Measurements from ENCODE around the gene PGM2L1. TPM values are rescaled to one million over a fixed set of nuclear protein-coding genes. Genes with fewer than 3 reads are reported as not detected.
"Not testable (repeated sequence)": the region's sequence is repeated elsewhere in the genome, so short reads cannot be mapped to it uniquely, and the experiment has no call there.

Gene PGM2L1
- polyA plus RNA-seq, 10 donors, result 3.0 to 6.7 (median 5.4) TPM

DNA sequence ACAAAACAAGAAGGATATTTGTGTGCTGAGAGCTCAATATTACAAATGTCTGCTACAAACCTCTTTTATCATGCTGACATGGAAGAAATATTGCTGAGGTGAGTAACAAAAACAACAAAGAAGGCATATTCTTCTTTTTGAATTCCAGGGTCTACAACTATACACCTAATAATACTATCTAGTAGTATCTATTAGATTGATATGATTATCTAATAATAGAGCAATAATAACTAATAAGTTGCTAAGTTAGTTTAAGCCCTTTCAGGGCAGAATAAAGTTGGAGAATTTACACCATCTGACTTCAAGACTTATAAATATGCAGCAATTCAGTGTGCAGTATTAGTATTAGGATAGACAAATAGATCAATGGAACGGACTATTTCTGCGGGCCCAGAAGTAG, 11.4 kb upstream of the PGM2L1 start:
- DNase-seq, result no peak

DNA sequence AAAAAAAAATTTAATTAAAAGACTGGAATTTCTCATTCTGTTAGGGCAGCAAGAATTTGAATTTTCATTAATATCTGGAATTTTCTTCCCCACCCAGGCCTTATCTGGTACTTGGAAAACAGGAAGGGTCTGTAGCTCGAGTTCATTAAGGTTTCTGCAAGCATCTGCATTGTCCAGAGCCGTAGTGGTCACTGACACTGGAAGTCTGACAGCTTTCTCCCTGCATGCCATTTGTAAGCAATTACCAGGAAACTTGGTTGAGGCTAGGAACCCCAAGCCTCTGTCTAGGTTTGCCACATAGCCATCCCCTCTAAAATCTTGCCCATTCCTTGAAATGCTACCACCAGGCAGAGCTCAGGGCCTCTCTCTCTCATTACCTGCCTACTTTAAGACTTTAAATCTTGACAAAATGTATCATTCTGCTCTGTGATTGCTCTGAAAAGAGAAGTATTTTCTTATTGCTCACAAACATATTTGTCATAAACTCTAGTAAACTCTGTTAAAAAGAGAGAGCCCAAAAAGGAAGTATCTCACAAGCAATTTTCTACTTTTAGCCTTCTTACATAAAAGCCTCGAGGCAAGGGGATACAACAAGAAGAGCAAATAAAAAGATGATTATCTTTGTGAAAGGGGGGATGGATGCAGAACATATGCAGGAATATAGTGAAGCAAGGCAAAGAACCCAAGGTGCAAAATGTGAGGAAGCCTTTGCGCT, 5.5 kb upstream of the PGM2L1 start:
- DNase-seq, result no peak

DNA sequence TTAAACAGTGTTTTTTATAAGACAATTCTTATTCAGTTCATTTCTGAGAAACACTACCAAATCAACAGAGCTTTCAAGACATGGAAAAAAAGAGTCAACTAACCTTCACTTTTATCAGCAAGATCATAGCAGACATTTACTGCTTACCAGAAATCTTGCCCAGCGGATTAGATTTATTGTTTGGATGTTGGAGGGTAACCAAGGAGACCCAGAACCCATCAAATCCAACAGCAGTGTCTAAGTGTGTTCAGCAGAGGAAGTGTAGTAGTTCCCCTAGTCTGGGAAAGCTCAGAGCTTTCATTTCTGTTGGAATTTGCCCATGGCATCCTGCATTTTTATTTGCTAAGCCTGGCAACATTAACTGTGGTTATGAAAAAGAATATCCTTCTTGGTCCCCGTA, 2.4 kb upstream of the PGM2L1 start:
- no peak for DNase-seq

- peak in 1 of 3 donors; percentile 16 for DNase-seq
These were observed 561 bp downstream of the PGM2L1 start for GRCh38 chr11:74397501-74398243.

DNA sequence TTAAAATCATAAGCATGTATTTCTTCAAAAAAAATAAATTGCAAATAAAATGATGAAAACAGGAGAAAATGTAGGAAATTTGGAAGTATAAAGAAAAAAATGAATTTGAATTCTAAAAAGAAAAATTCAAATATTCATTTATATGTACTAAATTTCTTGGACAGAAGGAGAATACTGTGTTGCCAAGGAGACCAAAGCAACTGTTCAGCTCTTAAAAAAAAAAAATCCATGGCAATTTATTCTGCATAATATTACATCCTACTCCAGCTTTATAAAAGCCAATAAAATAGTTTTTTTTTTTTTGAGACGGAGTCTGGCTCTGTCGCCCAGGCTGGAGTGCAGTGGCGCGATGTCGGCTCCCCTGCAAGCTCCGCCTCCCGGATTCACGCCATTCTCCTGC, 6.0 kb downstream of the PGM2L1 start:
- DNase-seq, result no peak

GRCh38 chr11:74391193-74391592, 7.0 kb downstream of the PGM2L1 start:
- no peak for DNase-seq

- no peak for DNase-seq
These were observed 7.5 kb downstream of the PGM2L1 start for GRCh38 chr11:74390697-74391096.

DNA sequence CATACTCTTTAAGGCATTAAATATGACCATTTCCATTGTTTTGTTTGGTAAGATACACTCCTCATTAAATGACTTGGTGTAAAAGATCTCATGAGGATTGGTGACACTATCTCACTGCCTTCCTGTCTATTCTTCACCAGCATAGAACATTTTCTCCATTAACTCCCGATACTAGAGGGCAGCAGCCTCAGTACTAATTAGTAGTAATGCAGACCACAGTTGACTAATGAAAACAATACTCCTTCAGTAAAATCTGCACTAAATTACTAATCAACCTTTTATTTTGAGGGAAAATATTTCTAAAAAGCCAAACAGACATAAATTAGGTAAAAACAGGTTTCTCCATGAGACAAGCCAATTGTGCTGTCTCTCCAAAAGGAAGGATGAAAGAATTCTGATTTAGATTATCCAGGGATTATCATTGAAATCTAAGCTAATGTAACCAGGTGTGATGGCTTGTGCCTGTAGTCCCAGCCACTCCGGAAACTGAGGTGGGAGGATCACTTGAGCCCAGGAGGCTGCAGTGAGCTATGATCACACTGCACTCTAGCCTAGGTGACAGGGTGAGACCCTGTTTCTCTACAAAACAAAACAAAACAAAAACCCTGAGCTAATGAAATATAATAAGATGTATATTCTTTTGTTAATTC, 9.4 kb downstream of the PGM2L1 start:
- DNase-seq, result peak; percentile 54 to 65 (median 57)

DNA sequence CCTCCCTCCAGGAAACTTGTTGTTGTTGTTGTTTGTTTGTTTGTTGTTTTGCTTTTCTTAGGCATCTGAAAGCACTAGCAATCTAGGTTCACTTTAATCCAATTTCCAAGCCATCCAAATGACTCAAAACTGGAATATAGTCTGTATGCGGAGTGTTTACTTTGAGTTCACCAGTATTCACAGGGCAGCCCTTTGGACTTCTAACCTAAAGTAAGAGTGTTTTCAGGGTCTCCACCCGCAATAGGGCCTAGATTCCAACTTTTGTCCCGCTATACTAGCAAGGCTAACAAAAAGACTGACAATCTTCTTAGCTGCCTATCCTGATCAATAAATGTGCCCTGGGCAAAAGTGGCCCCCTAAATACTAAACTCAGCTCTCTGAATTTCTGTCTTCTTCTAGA, 13.6 kb downstream of the PGM2L1 start:
- no peak for DNase-seq

GRCh38 chr11:74380746-74381439, 17.3 kb downstream of the PGM2L1 start:
- DNase-seq, result no peak

DNA sequence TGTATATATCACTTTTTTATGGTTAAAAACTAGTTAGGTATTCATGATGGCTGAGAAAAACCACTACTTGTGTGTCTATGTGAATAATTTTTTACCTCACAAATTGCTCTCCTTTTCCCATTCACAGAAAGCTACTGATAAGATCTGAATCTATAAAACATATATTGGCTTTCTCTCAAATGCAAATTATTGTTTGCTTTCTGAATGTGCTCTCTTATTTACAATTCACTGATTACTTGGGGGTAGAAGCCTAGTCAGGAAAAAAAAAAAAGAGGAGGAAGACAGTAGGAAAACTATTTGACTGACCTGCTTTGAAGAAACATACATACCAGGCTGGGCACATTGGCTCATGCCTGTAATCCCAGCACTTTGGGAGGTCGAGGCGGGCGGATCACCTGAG, 20.5 kb downstream of the PGM2L1 start:
- no peak for DNase-seq

DNA sequence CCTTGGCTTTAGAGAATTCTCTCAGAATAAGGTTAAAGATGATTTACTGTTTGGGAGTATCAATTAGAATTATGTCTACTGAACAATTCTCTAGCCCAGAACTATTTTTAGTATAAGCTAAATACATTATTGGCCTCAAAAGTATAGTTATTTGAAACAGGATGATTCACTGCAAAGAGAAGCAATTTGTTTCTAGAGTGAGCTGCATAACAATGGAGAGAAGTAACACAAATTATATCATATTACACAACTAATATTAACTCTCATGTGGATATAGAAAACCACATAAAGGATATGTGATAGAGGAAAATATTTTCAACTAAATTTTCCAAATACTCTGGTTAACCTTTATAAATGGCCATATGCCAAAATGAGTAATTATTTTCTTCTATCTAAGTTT, 24.9 kb downstream of the PGM2L1 start:
- DNase-seq, result no peak

- DNase-seq, result no peak
These were observed 26.8 kb downstream of the PGM2L1 start for GRCh38 chr11:74371269-74372052.

DNA sequence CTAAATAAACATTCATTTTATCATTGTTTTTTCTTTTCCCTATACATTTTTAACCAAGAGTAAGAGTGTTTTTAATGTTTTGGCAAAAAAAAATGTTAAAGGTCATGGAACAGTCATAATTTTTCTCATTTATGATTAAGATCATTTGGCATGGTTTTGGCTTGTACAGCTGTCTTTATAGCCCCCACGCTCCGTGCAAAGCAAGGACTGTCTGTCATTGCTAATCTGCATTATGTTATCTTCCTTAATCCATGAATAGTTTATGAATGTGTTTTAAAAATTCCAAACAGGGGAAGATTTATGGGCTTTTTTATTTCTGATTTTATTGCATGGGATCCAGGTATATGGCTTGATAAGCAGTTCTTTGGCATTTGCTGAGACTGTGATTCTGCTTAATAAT, 28.1 kb downstream of the PGM2L1 start:
- DNase-seq, result no peak

DNA sequence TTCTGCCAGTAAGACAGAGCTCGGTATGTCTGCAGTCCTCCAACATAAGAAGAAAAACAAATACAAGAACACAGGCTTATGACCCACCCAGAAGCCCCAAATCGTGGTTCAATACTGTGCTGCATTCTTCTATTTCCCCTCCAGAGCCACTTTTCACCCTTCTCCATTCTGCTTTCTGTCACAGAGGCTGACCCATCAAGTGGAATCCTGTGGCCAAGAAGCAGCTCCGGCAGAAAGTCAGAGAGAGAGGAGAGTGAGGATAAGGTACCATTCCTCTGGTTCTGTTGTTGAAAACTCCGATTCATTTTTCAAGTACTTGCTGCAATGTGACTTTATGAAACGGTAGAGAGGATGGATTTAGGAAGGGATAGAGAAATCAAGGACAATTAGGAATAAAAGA, 30.4 kb downstream of the PGM2L1 start:
- no peak for DNase-seq

DNA sequence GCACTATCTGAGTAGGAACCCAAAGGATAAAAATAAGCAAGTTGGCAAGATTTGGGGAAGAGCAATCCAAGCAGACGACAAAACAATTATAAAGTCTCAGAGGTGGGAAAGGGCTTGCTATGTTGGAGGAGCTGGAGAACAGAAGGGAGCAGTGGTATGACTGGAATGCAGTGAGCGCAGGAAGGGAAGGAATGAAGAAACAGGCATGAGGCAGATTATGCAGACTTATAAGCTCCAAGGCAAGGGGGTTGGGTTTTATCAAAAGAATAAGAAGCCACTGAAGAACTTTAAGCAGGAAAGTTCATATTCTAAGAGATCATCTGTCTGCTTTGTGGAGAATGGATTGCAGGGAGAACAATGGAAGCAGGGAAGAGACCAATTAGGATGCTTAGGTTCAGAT, 31.7 kb downstream of the PGM2L1 start:
- DNase-seq, result peak in 1 of 3 donors; percentile 73

DNA sequence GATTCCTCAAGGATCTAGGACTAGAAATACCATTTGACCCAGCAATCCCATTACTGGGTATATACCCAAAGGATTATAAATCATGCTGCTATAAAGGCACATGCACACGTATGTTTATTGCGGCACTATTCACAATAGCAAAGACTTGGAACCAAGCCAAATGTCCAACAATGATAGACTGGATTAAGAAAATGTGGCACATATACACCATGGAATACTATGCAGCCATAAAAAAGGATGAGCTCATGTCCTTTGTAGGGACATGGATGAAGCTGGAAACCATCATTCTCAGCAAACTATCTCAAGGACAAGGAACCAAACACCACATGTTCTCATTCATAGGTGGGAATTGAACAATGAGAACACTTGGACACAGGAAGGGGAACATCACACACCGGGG, 32.4 kb downstream of the PGM2L1 start:
- not testable (repeated sequence) for DNase-seq

- DNase-seq, result no peak
These were observed 40.8 kb downstream of the PGM2L1 start for GRCh38 chr11:74357449-74357848.

DNA sequence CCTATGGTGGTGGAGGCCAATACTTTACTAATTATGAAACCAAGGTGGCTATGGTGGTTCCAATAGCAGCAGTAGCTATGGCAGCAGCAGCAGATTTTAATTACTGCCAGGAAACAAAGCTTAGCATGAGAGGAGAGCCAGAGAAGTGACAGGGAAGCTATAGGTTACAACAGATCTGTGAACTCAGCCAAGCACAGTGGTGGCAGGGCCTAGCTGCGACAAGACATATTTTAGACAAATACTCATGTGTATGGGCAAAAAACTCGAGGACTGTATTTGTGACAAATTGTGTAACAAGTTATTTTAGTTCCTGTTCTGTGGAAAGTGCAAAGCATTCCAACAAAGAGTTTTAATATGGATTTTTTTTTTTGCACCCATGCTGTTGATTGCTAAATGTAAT, 42.6 kb downstream of the PGM2L1 start:
- DNase-seq, result no peak

DNA sequence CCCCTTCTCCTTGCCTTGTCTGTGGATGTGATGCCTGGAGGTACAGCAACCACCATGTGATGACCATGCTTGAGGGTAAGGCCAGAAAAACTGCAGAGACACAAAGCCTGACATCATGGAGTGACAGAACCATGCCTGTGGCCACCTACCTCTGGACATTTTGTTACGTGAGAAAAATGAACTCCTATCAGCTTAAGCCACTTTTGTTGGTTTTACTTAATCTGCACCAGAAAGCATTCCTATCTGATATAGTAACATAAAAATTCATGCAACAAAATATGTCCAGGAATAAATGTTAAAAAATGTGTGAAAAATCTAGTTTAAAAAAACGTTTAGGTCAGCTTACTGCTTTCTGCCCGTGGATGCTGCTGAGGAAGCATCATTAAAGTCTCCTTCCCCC, 44.2 kb downstream of the PGM2L1 start:
- no peak for DNase-seq

DNA sequence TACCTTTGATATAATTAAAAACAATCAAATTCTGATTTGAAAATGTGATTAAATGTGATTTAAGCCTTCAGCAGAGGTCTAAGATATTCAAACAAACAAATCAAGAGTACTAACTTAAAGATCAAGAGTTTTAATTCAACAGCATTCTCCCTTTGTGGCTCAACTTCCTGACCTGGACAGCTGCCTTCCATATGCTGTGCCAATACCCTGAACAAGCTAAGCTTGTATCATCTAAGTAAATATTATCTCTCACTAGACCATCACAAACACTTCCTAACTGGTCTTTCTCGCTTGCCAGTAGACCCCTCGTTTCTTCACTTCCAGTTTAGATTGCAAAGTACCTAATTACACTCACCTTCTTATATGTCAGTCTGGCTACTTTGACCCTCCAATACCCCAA, 50.9 kb downstream of the PGM2L1 start:
- peak in 1 of 3 donors; percentile 7 for DNase-seq

DNA sequence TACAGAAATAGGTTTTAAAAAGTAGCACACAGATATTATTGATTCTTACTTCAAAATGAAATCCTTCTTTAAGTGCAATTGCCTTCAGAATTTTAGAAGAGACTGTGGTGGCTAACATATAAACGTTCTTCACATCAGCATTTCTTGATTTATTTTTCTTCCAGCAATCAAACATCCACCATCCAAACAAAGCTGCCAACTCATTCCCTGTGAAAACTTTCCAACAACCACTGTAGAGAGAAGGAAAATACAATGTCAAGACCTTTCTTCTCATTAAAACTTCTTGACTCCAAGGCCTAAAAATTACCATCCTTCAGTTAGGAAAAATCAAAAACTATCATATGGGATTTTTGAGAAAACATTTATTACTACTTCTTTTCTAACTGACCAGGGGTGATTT, 52.8 kb downstream of the PGM2L1 start:
- no peak for DNase-seq
